Measurements from ENCODE around the gene TDO2.

DNA sequence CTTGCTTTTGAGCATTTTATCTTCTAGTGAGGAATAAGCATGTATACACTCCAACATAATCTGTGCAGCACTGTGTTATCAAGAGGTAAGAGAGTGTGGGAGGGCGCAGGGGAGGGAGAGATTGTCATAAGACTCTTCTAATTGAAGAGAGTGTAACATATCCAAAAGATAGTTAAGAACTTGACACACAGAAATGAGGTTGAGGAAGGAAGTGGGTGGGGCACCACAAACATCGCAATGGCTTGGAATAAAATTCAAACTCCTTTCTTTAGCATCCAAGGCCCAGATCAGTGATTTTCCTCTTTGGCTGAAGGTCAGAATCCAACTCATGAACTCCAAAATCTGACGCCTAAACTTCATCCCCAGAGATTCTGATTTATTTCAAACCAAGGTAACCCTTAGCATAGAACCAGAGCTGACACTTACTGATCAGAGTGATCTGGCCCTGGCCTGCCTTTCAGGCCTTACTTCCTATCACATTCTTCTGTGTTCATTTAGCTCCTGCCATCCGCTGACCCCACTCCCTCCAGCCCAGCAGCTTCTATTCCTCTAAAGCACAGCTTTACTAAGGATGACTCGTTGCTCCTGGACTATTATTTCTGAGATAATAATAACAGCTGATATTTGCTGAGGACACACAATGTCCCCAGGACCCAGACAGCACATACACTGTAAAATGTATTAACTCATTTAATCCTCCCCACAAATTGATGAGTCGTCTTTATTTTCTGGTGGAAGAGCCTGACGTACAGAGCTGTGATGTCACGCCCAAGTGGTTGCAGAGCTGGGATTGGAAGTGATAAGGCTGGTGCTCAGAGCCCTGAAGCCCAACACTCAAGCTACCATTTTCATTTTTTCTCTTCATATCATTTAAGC is 60.8 kb downstream of the TDO2 start:
- TF ChIP-seq, protein P1, sequence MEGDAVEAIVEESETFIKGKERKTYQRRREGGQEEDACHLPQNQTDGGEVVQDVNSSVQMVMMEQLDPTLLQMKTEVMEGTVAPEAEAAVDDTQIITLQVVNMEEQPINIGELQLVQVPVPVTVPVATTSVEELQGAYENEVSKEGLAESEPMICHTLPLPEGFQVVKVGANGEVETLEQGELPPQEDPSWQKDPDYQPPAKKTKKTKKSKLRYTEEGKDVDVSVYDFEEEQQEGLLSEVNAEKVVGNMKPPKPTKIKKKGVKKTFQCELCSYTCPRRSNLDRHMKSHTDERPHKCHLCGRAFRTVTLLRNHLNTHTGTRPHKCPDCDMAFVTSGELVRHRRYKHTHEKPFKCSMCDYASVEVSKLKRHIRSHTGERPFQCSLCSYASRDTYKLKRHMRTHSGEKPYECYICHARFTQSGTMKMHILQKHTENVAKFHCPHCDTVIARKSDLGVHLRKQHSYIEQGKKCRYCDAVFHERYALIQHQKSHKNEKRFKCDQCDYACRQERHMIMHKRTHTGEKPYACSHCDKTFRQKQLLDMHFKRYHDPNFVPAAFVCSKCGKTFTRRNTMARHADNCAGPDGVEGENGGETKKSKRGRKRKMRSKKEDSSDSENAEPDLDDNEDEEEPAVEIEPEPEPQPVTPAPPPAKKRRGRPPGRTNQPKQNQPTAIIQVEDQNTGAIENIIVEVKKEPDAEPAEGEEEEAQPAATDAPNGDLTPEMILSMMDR (IDR thresholded peaks at IDR 0.05; ENCODE audit: insufficient read depth, low read length), result no peak
- TF ChIP-seq POLR2AphosphoS5 (IDR thresholded peaks at IDR 0.05; ENCODE audit: low read depth), result no peak

Measured in HL-60 (cell line).